Thyroid gland (tissue), 4 donors: ENCODE measurements around the gene COPZ2. TPM values are rescaled to one million over a fixed set of nuclear protein-coding genes. Genes with fewer than 3 reads are reported as not detected.
A peak's percentile ranks its signal among the peaks of the same experiment; 100 is the strongest.

Experiments
- DNase-seq, 2 donors: peaks; one replicate each; pipeline ENCODE4 v3.0.0-alpha.2; 2019
- H3K27ac ChIP-seq, 3 donors: fragments of 200-600 bp; sonication (generic); 1 replicate in 2 of 3; 2 replicates in 1 of 3; pipeline ENCODE4 v1.5.1; 2016 to 2019; ENCODE audit warnings: mild to moderate bottlenecking in 1 of 3, moderate library complexity in 1 of 3
- H3K27me3 ChIP-seq: fragments of 200-600 bp; sonication (generic); one replicate; pipeline ENCODE4 v1.5.1; 2019
- H3K36me3 ChIP-seq, 2 donors: fragments of 200-600 bp; sonication (generic); one replicate each; pipeline ENCODE4 v1.5.1; 2016 to 2019
- H3K4me1 ChIP-seq, 2 donors: fragments of 200-600 bp; sonication (generic); one replicate each; pipeline ENCODE4 v1.5.1; 2017 to 2019
- H3K4me3 ChIP-seq, 3 donors: fragments of 200-600 bp; sonication (generic); replicated peaks in 1 of 3; 1 replicate in 2 of 3; 2 replicates in 1 of 3; pipeline ENCODE4 v1.5.1; 2016; ENCODE audit warnings: mild to moderate bottlenecking in 1 of 3
- H3K9me3 ChIP-seq: fragments of 200-600 bp; sonication (generic); one replicate; pipeline ENCODE4 v1.5.1; 2017
- POLR2A ChIP-seq, 2 donors: fragments of 450-650 bp; IDR thresholded peaks; one replicate each; pipeline ENCODE4 v1.6.1; 2017; ENCODE audit warnings: antibody characterized with exemption in 2 of 2, mild to moderate bottlenecking in 2 of 2, moderate library complexity in 1 of 2
- WGBS, 2 donors: methylation state at CpG; one replicate each; pipeline ENCODE4 v1.1.5; 2017; 5-methylcytosine and 5-hydroxymethylcytosine counted together
- intact Hi-C: fragments of 100-400 bp; cut with DNase I; formaldehyde crosslinking; loops from one replicate; pipeline ENCODE4 v1.15.1; 2023
- total RNA-seq, 4 donors: library from RNA; depleted of rRNA; stranded (reverse); fragments of >200 nt; gene quantifications; one replicate each; pipeline ENCODE4 v1.2.3, GENCODE V29; 2016
- TF ChIP-seq, protein P1 (sequence below), 6 experiments: fragments of 200-600 bp in 3 of 6; fragments of 450-650 bp in 3 of 6; sonication (generic) in 3 of 6; IDR thresholded peaks; one replicate each; pipeline ENCODE4 v1.5.1; 2016 to 2019; ENCODE audit warnings: antibody characterized with exemption in 6 of 6, mild to moderate bottlenecking in 2 of 6, inconsistent platforms in 1 of 6, moderate library complexity in 1 of 6

COPZ2 gene
- total RNA-seq, 4 donors from 2014 or later, result 19.3 to 55.8 (median 45.2) TPM

DNA sequence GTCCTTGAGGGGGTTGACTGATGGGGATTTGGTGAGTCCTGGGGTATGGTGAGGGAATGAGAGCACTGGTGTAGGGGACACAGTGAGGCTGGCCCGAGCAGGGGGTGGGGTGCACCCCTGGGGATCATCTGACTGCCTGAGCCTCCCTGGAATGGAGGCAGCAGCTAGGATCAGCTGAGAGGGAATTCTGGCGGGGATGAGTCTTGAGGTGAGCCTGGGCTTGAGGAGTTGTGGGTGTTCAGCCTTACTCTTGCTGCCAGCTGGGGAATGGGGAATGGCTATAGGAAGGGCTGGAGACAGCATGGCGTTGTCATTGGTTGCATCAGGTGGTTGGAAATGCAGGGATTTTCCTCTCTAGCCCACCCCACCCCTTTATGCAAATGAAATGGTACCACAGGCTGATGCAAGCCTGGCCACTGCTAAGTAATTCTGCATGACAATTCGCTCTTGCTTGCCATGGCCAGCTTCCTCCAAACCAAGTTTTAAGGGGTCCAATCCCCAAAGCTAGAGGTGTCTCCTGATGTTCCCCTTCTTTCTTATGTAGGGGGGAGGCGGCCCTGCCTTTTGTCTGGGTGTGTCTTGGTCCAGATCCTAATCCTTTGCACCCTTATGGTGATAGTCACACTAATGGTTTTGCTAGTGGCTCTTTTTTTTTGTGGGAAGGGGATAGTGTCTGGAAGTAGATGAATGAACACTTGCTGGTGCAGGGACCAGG is 18.1 kb upstream of the COPZ2 start:
- peaks cover 47 to 51% of the 10 kb centered on the region in 2 donors for H3K4me1 ChIP-seq
- H3K27ac ChIP-seq, result peak overlapping the region in 1 of 3 donors; percentile 29
- intact Hi-C loops, result no loop called here
- no peak overlapping the region for H3K4me3 ChIP-seq
- H3K36me3 ChIP-seq, result peaks cover 43 to 49% of the 10 kb centered on the region in 2 donors
- TF ChIP-seq POLR2A (IDR thresholded peaks at IDR 0.05), result no peak
- TF ChIP-seq, protein P1, sequence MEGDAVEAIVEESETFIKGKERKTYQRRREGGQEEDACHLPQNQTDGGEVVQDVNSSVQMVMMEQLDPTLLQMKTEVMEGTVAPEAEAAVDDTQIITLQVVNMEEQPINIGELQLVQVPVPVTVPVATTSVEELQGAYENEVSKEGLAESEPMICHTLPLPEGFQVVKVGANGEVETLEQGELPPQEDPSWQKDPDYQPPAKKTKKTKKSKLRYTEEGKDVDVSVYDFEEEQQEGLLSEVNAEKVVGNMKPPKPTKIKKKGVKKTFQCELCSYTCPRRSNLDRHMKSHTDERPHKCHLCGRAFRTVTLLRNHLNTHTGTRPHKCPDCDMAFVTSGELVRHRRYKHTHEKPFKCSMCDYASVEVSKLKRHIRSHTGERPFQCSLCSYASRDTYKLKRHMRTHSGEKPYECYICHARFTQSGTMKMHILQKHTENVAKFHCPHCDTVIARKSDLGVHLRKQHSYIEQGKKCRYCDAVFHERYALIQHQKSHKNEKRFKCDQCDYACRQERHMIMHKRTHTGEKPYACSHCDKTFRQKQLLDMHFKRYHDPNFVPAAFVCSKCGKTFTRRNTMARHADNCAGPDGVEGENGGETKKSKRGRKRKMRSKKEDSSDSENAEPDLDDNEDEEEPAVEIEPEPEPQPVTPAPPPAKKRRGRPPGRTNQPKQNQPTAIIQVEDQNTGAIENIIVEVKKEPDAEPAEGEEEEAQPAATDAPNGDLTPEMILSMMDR (IDR thresholded peaks at IDR 0.05), result no peak
- WGBS, 2 donors, result 91 to 95% methylated on average over 5 of the region's 5 CpGs
- no peaks in the 10 kb centered on the region for H3K27me3 ChIP-seq
- no peaks in the 10 kb centered on the region for H3K9me3 ChIP-seq
- no peak for DNase-seq

DNA sequence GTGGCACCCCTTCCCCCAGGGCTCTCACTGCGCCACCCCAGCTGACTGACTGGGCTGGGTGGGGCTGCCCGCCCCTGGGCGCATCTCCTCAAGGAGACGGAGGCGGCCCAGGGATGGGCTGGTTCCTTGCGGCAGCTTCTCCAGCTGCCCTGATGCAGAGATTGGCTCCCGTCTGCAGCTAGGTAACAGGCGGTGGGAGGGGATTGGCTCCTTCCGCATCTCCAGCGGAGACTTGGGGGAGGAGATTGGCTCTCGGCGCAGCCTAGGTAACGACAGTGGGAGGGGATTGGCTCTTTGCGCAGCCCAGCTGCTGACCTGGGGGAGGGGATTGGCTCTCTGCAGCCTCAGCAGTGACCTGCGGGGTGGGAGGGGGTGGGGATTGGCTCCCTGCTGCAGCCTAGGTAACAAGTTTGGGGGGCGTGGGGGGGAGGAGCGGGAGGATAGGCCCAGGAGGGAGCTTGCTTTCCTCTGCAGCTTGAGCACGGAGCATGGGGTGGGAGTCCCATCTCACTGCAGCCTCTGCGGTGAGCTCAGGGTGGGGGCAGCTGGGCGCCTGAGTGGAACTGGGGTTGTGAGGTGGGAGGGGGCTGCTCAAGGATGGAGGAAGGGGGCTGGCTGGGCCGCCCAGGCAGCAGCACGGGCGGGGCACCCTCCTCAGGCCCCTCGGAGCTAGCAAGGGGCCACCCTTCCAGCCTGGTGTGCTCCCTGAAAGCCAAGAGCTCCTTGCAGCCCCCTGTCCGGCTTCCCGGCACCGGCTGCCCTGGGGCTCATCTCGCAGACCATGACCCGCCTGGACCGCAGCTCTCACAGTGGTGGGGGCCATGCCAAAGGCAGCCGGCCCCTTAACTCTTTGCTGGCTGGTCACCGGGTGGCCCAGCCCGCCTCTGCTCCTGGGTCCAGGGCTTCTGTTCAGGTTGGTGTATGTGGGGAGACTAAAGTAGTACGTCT is 16.9 kb upstream of the COPZ2 start:
- intact Hi-C loops, result no loop called here
- TF ChIP-seq, protein P1 (IDR thresholded peaks at IDR 0.05), result no peak
- TF ChIP-seq POLR2A (IDR thresholded peaks at IDR 0.05), result no peak
- peaks cover 33 to 39% of the 10 kb centered on the region in 2 donors for H3K36me3 ChIP-seq

DNA sequence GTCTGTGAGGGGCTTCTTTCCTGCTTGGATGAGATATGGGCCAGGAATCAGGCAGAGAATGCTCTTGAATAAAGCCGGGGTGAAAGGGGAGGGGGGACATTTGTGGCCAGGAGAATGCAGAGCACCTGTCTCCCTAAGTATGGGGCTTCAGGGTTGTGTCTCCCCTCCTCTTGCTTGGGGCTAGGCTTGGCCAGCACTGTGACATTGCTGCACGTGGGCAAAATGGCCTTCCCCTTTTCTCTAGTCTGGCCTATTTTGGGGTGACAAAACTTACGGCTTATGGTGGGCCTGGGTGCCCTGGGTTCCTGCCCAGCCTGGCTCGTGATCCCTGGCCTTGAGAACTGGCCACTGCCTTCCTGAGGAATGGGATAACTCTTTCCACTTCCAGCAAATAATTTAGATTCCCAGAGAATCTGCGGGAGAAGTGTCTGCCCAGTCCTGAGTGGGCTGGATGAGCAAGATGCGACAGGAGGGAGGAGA is 16.2 kb upstream of the COPZ2 start:
- Histone ChIP-seq H3K4me1 (peaks cover 64% of the 10 kb centered on the region in 2 donors), H3K36me3 (peaks cover 26 to 32% of the 10 kb centered on the region in 2 donors), H3K27ac (peak overlapping the region; percentile 92 to 97 (median 95)), H3K9me3 (no peaks in the 10 kb centered on the region), H3K27me3 (no peaks in the 10 kb centered on the region), H3K4me3 (peak overlapping the region in 1 of 3 donors; percentile 15)
- WGBS, 2 donors, result 29 to 43% methylated on average over 6 of the region's 6 CpGs
- TF ChIP-seq, protein P1 (IDR thresholded peaks at IDR 0.05), result no peak
- no peak for TF ChIP-seq POLR2A (IDR thresholded peaks at IDR 0.05)
- no peak for DNase-seq
- intact Hi-C loops, result no loop called here

More for the DNA sequence above, 16.9 kb upstream of the COPZ2 start:
- peak; percentile 90 to 91 for DNase-seq
- peak overlapping the region; percentile 92 to 97 (median 95) for H3K27ac ChIP-seq
- H3K4me3 ChIP-seq, result peak overlapping the region in 1 of 3 donors; percentile 15
- H3K27me3 ChIP-seq, result no peaks in the 10 kb centered on the region
- peaks cover 58 to 63% of the 10 kb centered on the region in 2 donors for H3K4me1 ChIP-seq
- no peaks in the 10 kb centered on the region for H3K9me3 ChIP-seq
- WGBS, 2 donors, result 25 to 31% methylated on average over 14 to 15 of the region's 34 CpGs

DNA sequence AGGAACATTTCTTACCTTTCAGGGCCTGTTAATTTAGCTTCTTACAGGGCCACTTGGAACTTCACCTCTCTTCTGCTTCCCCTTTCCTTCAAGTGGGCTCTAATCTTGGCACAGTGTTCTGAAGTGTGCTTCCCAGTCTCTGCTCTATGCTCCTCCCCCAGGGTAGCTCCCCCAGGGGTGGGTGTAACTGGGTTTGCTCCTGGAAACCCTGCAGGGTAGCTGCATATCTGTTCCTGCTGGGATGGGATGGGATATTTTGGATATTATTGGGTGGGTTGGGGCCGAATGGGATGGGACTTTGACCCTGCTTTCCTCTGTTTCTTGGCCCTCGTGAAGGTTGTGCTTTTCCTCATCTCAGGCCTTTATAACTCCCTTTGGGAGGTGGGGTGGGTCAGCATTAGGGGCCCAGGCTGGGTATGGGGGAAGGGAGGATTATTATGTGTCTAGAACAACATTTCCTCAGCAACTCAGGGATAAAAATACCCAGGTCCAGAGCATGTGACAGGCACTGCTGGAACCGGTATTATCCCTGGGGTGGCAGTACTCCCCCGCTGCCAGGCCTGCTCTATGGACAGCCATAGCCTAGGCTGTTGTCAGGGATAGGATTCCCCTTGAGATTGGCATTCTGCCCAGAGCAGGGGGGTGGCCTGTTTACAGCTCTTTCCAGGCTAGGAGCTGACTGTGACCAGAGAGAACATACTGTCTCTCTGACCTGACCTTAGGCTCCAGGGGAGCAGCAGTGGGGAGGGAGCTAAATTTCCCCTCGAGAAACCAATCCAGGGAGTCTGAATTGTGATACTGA is 15.6 kb upstream of the COPZ2 start:
- no peak for TF ChIP-seq POLR2A (IDR thresholded peaks at IDR 0.05)
- TF ChIP-seq, protein P1 (IDR thresholded peaks at IDR 0.05), result no peak
- H3K4me3 ChIP-seq, result peak overlapping the region in 1 of 3 donors; percentile 6
- WGBS, 2 donors, result 37 to 39% methylated on average over 5 of the region's 5 CpGs
- H3K27me3 ChIP-seq, result no peaks in the 10 kb centered on the region
- H3K4me1 ChIP-seq, result peaks cover 64% of the 10 kb centered on the region in 2 donors
- peak overlapping the region; percentile 92 to 97 (median 95) for H3K27ac ChIP-seq
- DNase-seq, result peak; percentile 80 to 81
- H3K36me3 ChIP-seq, result peaks cover 19 to 25% of the 10 kb centered on the region in 2 donors
- intact Hi-C loops, result no loop called here
- no peaks in the 10 kb centered on the region for H3K9me3 ChIP-seq
